CD4-positive, alpha-beta T cell treated with Interleukin-6 at 100 ng/mL for 8 hours (primary cell): ENCODE data around the gene FABP1.

Experiments
- DNase-seq: peaks from one replicate; pipeline ENCODE4 v3.0.0-alpha.2; 2020; ENCODE audit warnings: mixed read lengths, low spot score

FABP1 gene

DNA sequence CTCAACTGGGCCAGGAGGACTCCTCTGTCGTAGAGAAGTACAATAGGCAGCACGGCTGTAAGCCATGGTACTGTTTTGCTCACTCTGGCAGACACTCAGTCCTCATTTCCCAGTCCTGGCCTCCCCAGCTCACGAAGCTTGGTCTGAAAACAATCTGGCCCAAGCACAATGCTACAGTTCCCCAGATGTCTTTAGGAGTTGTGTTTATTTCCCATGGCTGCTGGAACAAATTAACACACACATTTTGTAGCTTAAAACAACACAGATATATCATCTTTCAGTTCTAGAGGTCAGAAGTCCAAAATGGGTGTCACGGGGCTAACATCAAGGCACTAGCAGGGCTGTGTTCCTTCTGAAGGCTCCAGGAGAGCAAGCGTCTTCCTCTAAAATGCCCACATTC is 13.0 kb downstream of the FABP1 start:
- DNase-seq: no peak

DNA sequence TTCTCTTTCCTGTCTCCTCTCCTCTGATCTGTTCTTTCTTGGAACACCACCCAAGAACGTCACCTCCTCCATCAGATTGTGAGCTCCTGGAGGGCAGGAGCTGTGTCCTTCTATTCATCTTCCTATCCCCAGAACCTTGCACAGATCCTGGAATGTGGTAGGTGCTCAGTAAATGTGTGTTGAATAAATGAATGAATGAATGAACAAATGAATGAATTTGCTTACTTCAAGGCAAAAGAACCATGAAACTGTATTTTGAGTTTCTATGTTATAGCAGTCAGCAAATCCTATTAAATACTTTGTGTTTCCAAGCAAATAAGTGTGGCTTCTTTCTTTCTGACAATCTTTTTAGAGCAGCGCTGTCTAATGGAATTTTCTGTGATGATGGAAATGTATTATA is 14.8 kb downstream of the FABP1 start:
- no peak for DNase-seq

DNA sequence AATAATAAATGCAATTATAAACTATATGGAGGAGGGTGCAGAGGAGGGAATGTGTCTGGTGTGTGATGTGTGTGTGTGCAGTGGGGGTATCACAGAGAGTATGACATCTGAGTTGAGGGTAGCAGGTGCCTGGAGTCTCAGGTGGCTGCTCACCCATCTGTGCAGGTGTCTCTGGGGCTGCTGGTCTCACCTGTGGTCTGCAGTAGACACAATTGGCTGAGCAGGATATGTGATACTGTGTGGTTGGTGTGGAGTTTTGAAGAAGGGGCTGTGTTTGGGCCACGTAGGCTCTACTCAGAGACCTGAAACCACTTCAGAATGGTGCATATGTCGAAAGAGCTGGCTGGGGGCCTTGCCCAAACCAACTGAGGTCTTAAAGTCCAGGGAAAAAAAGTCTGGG is 17.0 kb downstream of the FABP1 start:
- DNase-seq: no peak

DNA sequence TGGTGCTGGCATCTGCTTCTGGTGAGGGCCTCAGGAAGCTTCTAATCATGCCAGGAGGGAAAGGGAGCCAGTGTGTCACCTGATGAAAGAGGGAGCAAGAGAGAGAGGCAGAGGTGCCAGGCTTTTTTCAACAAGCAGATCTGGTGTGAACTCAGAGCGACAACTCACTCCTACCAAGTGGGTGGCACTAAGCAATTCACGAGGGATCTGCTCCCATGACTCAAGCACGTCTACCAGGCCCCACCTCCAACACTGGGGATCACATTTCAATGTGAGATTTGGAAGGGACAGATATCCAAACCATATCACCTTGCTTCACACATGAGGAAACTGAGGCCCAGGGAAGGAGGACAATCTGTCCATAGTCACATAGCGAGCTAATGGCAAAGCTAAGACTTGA is 19.1 kb downstream of the FABP1 start:
- no peak for DNase-seq

DNA sequence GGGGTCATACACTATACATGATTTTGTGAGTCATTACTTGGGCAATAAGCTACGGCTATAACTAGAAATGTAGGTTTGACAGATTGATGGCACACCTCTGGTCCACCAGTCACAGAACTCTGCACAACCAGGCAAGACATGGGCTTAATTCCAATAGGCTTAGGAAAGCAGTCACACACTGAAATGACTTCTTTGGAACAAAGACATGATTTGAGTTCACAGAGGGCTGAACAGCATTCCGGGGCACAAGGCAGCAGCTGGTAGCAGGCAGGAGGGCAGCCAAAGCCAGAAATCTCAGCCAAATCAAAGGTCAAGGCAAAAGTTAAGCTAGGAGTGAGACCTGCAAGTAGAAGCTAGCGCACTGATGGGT is 27.4 kb downstream of the FABP1 start:
- DNase-seq: no peak

DNA sequence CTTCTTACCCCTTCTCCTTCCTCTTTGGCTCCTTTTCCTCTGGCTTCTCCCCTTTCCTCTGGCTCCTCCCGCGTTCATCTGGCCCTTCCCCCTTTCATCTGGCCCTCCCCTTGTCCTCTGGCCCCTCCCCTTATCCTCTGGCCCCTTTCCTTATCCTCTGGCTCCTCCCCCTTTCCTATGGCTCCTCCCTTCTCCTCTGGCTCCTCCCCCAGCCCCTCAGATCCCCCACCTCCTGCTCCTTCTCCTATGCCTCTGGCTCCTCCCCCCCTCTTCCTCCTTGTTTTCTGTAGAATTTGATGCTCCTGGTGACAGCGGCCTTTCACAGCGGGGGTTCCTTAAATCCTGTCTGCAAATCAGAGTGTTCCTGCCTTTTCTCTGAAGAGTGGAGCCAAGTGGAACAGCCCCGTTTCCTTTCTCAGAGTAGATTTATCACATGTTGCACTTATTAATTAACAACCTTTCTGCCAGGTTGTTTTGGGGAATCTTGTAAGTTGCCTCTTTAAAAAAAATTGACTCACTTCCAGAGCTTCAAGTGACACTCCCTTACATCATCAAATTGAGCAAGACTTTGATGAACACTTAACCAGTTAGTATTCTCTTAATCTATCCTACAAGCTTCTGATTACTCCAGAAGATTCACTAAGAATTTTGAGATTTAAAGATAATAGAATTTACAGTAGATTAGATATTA is 27.9 kb downstream of the FABP1 start:
- no peak for DNase-seq

DNA sequence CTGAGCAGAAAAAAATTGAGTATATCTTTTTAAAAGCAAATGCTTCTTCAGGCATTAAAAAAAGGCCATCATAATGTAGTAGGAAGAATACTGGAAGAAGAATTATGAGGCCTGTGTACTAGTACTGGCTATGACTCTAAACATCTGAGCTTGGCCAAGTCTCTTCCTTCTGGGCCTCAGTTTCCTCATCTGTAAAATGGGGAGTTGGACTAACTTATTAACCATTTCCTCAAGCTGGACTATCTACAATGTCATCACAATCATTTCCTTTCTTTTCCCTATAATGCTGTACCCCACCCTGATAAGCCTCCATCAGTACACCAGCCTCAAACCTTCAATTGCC is 29.3 kb downstream of the FABP1 start:
- no peak for DNase-seq

DNA sequence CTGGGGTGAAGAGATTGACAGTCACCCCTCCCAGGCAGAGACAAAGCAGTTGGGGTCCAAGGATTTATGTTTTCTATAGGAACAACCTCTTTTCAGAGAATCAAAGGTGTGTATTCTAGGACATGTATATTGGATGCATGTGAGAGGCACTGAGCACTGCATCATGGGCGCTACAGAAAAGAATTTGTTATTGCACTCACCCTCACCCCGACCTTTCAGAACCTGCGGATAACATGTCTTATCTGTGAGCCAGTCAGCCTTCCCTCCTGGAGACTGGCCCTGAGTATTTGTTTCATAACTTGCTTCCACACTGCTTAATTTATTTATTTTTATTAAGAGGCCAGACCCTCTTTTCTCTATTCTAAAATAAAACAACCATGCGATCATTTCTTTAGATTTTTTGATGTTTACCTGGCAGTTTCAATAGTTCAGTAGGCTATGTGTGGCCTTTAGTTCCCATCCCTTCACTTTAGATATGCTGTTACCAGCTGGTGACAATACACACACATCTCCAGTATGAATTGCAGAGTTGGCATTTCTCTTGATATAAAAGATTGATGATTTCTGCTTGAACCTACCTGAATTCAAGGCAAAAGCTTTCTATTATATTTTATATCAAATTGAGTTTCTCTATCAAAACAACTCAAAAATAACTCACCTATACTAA is 29.8 kb downstream of the FABP1 start:
- DNase-seq: no peak

DNA sequence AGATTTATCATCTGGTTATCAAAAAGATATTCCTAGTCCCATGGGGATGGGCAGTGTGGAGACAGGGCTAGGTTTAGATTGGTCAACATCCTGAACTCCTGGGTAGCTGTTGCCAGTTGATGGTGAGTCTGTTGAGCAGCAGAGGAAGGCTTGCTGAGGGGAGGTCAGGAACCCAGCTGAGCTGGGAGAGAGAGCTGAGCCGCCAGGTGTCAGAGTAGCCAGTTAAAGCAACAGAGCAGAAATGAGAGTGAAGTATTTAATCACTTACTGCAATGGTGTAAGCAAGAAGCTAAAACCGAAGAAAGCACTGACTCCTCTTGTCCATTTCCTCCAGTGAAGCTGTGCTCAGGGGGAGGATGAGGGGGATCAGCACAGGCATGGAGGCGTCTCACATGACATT is 30.7 kb downstream of the FABP1 start:
- no peak for DNase-seq

DNA sequence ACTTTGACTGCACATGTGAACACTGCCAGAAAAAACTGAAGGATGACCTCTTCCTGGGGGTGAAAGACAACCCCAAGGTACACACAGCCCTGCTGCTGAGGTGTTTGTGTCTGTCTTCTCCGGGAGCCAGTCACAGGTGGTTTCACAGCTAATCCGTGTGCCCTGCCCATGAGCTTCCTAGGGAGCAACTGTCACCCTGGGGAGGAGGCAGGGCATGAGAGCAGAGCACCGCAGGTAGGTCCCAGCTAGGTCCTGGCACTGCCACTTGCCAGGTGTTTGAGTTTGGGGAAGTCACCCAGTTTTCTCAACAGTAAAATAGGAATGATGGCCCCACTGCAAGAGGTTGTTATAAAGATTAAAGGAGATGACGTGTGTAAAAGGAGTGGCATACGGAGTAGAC is 31.2 kb downstream of the FABP1 start:
- DNase-seq: no peak

DNA sequence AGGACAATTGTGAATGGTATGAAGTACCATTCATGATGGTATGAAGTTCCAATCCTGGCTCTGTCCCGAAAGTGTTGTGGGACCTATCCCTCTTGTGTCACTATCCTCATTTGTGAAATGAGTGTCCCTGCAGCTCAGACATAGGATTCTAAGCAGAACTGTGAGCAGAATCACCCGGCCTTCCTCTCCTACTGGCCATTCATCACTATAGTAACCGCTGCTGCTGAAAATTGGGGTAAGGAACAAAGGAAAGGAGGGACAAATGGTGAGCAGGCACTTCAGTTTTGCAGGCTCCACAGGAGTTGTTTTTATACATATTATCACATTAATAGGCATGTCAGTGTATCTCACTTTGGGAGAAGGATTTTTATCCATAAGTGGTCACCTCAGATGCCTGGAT is 32.8 kb downstream of the FABP1 start:
- DNase-seq: no peak

DNA sequence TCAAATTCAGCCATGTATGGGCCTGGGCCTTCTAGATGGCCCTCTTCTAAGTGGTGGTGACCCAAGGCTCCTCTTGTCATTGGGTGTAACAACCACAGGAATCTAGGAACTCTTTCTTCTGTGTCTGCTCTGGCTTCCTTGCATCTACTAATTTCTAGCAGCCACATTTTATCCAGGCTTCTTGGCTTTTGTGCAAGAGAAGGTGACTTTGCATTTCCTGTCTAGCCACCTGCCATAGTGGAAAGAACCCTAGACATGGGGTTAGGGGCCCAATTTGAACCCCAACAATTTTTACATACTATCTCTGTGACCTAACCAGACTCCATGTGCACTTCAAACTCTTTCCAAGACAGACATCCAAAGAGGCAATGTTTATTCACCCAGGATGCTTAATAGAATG is 35.1 kb downstream of the FABP1 start:
- DNase-seq: no peak

DNA sequence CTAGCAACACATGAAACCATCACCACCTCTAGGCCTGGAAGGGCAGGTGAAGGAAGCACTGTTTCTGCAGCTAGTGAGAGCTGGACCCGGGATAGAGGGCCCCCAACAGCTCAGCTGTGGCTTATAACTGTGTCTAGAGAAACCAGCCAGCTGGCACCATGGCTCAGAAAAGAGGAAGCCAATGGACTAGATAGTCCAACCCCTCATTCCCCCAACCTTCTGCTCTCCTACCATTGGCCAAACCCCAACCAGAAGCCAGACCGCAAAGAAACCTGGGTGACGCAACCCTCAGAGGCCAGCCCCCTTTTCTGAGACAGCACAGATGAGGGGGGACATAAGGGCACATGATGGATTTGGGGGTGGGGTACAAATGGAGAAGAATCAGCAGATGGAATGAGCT is 35.9 kb downstream of the FABP1 start:
- no peak for DNase-seq

DNA sequence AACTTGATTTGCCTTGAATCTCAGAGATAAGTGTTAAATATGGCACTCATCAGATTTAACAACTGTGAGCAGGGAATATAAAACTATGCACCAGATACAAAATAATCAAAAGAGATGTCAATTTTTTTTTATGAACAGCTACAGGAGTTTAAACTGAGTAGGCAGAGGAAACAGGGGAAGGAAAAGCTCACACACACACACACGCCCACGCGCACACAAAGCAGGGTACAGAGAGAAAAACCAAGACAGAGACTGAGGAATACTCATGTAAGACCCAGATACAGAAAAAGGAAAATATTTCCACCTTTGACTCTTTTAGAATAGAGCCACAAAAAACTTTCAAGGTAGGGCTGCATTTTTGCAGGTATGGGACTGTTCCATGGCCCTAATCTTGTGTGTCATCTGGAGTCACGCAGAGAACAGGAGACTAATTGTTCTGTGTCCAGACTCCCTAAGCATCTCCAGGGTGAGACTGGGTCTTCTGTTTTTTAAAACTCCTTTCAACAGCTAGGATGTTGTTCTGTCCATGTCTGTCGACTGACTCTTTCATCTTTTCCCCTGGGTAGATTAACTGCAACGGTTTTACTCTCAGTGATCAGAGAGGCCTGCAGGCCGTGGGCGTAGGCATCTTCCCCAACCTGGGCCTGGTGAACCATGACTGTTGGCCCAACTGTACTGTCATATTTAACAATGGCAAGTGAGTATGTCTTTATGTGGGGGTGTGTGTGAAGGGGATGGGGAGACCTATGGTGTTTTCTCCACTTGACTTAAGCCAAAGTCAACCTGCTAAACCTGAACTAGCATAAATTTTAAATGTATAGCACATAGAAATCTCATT is 37.2 kb downstream of the FABP1 start:
- no peak for DNase-seq

DNA sequence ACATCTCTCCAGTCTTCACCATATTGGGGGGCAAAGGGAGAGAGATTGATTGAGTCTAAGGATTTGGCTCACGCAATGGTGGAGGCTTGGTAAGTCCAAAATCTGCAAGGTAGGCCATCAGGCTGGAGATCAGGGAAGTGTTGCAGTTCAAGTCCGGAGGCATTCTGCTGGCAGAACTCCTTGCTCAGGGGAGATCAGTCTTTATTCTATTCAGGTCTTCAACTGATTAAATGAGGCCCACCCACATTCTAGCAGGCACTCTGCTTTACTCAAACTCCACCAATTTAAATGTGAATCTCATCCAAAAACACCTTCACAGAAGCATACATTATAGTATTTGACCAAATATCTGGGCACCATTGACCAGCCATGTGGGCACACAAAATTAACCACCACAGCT is 38.9 kb downstream of the FABP1 start:
- DNase-seq: no peak

DNA sequence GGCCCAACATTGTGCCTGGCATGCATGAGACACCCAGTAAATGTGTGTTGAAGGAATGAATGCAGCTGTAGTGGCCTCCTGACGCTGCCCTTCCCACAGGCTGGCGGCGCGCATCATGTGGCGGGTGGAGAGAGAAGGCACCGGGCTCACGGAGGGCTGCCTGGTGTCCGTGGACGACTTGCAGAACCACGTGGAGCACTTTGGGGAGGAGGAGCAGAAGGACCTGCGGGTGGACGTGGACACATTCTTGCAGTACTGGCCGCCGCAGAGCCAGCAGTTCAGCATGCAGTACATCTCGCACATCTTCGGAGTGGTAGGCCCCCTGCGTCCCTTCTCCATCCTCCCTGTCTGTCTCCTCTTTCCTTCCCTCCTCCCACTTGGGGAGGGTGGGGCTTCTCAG is 40.1 kb downstream of the FABP1 start:
- DNase-seq: no peak

DNA sequence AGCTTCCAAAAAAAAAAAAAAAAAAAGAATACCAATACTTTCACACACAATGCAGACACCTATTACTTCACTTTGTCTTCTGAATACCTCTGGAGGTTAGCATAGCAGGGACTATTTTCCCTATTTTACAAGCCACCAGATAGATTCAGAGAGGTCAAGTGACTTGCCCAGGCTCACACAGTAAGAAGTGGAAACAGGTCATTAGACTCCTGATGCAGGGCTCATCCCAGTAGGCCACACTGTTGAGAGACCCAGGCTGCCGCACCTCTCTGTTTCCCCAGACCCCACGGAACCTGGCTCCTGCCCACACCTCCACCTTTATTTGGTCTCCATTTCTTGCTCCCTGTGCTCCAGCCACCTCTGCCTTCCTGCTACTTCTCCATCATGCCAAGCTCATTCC is 40.8 kb downstream of the FABP1 start:
- DNase-seq: no peak

DNA sequence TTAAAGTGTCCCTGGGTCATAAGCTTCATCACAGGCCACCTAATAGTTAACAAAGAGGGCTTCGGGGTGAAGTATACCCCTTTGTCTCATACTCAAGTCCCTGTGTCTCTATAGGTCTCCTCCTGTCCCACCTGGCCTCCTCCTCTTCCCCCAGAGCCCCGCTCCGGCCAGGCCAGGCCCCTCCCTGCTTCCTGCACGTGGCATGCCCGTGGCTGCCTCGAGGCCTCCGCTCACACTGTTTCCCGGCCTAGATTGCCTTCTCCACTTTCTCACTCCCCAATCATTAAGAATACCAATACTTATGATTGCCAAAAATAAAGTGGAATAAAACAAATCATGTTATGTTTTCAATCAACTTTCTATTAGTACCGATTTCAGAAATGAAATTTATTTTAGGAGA is 41.5 kb downstream of the FABP1 start:
- no peak for DNase-seq

DNA sequence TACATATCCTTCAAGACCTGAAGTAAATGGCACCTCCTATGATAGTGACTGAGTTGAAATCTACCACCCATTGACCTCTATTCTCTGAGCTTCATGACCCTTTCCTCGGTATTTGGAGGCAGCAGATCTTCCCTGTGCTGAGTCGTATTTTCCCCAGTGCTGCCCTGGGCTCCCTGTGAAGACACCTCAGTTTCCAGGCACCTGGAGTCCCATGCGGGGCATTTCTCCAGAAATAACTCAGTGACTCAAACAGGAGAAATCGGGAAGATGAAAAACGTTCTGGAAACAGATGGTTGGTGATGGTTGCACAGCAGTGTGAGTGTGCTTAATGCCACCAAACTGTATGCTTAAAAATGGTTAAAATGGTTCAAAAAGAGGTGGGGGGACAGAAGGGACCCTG is 42.3 kb downstream of the FABP1 start:
- no peak for DNase-seq

DNA sequence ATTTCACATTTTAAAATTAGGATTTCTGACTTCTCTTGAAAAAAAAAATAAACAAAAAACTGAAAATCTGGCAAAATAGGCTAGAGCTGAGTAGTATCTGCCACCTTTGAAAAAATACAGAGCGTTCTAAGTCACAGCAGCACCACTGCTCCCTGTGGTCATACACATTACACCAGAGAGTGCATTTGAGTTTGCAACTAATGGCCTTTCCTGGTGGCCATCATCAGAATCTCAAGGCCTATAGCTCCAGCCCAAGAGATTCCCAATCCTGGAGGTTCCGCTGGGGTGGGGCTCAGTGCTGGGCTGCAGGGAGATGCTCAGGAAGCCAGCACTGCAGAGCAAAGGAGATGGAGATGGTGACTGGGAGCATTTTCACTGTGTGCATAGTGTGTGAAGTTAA is 42.8 kb downstream of the FABP1 start:
- no peak for DNase-seq

DNA sequence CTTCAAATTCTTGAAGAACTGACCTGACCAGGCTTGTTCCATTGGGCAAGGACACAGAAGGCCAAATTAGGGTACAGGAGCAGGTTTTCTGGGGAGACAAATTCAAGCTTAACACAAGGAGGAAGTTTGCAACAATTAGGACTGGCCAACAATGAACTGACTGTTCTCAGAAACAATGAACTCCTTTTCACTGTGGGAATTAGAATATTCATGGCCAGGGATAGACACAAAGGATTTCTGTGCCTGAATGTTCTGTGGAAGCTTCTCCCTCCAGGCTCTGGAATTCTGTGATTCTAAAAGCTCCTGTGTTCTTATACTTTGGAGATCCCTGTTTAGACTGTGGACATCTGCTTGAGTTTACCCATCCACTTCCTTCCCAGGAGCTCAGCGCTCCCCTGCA is 45.1 kb downstream of the FABP1 start:
- DNase-seq: no peak

DNA sequence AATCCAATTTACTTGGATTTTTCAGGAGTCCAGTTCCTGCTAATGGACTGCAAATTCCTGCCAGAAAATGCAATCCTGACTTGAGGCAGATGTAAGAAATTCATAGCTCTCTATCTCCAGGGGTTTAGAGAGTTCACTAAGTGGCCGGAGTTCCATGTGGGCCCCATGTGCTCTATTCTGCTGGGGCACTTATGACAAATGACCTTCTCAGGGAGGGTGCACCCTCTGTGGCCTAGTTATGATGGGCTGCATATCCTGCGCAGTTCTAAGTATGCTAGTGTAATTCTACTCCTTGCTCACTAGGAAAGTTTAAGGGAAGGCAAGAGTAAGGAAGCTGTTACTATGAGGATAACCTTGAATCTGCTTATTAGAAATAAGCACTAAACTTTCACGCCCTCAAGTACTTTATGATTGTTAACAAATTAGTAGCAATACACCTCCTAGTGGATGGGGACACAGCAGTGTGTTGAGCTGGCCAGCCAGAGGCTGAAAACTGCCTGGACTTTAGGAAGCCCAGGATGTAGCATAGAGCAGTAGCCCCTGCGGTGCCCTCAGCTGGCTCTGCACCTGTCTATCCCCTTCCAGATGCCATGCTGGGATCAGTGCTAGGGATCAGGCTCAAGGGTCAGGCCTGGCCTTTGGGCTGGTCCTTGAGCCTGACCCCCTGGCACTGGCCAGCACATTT is 45.8 kb downstream of the FABP1 start:
- no peak for DNase-seq

DNA sequence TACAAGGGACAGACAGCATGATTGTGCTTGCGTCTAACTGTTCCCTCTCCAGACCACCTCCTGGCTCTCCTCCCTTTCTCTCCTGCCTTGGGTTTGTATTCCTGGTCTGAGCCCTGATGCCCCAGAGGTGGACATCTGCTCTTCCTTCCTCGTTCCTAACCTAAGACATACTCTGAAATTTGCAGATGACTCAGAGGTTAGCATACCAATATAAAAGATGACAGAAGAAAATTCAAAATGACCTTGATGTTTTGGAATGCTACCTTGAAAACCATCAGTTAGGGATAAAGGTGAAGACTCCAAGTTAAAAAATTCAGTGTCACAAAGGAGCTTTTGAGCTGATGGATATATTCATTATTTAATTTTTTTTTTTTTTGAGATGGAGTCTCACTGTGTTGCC is 47.3 kb downstream of the FABP1 start:
- DNase-seq: no peak
